ENCODE measurements around the gene ANP32D.

DNA sequence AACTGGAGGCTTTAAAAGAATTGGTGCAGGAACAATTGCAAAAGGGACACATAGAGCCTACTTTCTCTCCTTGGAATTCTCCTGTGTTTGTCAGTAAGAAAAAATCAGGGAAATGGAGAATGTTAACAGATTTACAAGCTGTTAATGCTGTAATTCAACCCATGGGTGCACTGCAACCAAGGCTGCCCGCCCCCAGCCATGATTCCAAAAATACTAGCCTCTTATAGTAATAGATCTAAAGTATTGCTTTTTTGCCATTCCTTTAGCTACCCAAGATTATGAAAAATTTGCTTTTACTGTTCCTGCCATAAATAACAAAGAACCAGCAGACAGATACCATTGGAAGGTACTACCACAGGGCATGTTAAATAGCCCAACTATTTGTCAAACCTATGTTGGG lies 37.8 kb downstream of the ANP32D start:
- TF ChIP-seq, protein P1, sequence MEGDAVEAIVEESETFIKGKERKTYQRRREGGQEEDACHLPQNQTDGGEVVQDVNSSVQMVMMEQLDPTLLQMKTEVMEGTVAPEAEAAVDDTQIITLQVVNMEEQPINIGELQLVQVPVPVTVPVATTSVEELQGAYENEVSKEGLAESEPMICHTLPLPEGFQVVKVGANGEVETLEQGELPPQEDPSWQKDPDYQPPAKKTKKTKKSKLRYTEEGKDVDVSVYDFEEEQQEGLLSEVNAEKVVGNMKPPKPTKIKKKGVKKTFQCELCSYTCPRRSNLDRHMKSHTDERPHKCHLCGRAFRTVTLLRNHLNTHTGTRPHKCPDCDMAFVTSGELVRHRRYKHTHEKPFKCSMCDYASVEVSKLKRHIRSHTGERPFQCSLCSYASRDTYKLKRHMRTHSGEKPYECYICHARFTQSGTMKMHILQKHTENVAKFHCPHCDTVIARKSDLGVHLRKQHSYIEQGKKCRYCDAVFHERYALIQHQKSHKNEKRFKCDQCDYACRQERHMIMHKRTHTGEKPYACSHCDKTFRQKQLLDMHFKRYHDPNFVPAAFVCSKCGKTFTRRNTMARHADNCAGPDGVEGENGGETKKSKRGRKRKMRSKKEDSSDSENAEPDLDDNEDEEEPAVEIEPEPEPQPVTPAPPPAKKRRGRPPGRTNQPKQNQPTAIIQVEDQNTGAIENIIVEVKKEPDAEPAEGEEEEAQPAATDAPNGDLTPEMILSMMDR (IDR thresholded peaks at IDR 0.05), result no peak
- TF ChIP-seq POLR2AphosphoS5 (IDR thresholded peaks at IDR 0.05), result no peak
- TF ChIP-seq POLR2A (IDR thresholded peaks at IDR 0.05), result no peak
- no peak for TF ChIP-seq EP300 (IDR thresholded peaks at IDR 0.05)
